Neuronal stem cell (in vitro differentiated cells): ENCODE data around the gene MEF2C.

ENCODE experiments used
- DNase-seq: peaks from one replicate; pipeline ENCODE4 v3.0.0-alpha.2; 2013; ENCODE audit warnings: low spot score
- H2AFZ ChIP-seq: one replicate; pipeline ENCODE4 v1.6.1; 2013; ENCODE audit warnings: mild to moderate bottlenecking, low read length, inconsistent platforms
- H2AK5ac ChIP-seq: 2 replicates; pipeline ENCODE4 v1.6.1; 2013; ENCODE audit warnings: low read depth, mild to moderate bottlenecking, inconsistent platforms, low read length, moderate library complexity, mixed read lengths
- H2BK120ac ChIP-seq: 2 replicates; pipeline ENCODE4 v1.6.1; 2013; ENCODE audit warnings: low read depth, mild to moderate bottlenecking, inconsistent platforms, low read length, moderate library complexity, mixed read lengths
- H2BK12ac ChIP-seq: one replicate; pipeline ENCODE4 v1.6.1; 2013; ENCODE audit warnings: low read length, inconsistent platforms
- H2BK15ac ChIP-seq: 2 replicates; pipeline ENCODE4 v1.6.1; 2013; ENCODE audit warnings: mild to moderate bottlenecking, low read length, inconsistent platforms, mixed read lengths
- H2BK5ac ChIP-seq: one replicate; pipeline ENCODE4 v1.6.1; 2013; ENCODE audit warnings: inconsistent platforms, mild to moderate bottlenecking, low read length, moderate library complexity
- H3K14ac ChIP-seq: one replicate; pipeline ENCODE4 v1.6.1; 2013; ENCODE audit warnings: low read length, inconsistent platforms
- H3K18ac ChIP-seq: 2 replicates; pipeline ENCODE4 v1.6.1; 2013; ENCODE audit warnings: low read length, inconsistent platforms
- H3K23ac ChIP-seq: 2 replicates; pipeline ENCODE4 v1.6.1; 2013; ENCODE audit warnings: low read depth, mild to moderate bottlenecking, mixed read lengths, low read length, inconsistent platforms; ENCODE audit not compliant: poor library complexity
- H3K27ac ChIP-seq: replicated peaks from 3 replicates; pipeline ENCODE4 v1.5.1; 2013; ENCODE audit warnings: low read length, inconsistent platforms
- H3K27me3 ChIP-seq, 3 experiments: 2 replicates each; pipeline ENCODE4 v1.6.1; 2013; ENCODE audit warnings: low read length in 3 of 3, mild to moderate bottlenecking in 2 of 3, inconsistent platforms in 1 of 3, low read depth in 1 of 3, mixed read lengths in 1 of 3, moderate library complexity in 1 of 3; ENCODE audit not compliant: control insufficient read depth in 3 of 3, insufficient read depth in 3 of 3
- H3K36me3 ChIP-seq, 2 donors: replicated peaks in 1 of 2; 2 replicates each; pipeline ENCODE4 v1.6.1; 2013; ENCODE audit warnings: low read length in 2 of 2; ENCODE audit not compliant: control insufficient read depth in 2 of 2, insufficient read depth in 2 of 2
- H3K4ac ChIP-seq: 2 replicates; pipeline ENCODE4 v1.6.1; 2013; ENCODE audit warnings: inconsistent platforms, mild to moderate bottlenecking, low read length, moderate library complexity
- H3K4me1 ChIP-seq, 2 donors: 1 replicate in 1 of 2; 2 replicates in 1 of 2; pipeline ENCODE4 v1.6.1; 2013; ENCODE audit warnings: low read length in 2 of 2, low read depth in 1 of 2; ENCODE audit not compliant: control insufficient read depth in 2 of 2, insufficient read depth in 1 of 2
- H3K4me2 ChIP-seq: one replicate; pipeline ENCODE4 v1.6.1; 2013; ENCODE audit warnings: mild to moderate bottlenecking, low read length, inconsistent platforms; ENCODE audit not compliant: insufficient read depth, poor library complexity, severe bottlenecking
- H3K4me3 ChIP-seq, 2 donors: 2 replicates each; pipeline ENCODE4 v1.5.1; 2013; ENCODE audit warnings: low read length in 2 of 2, mild to moderate bottlenecking in 2 of 2, inconsistent platforms in 1 of 2, moderate library complexity in 1 of 2
- H3K79me1 ChIP-seq: one replicate; pipeline ENCODE4 v1.6.1; 2013; ENCODE audit warnings: low read depth, mild to moderate bottlenecking, inconsistent platforms, low read length, moderate library complexity
- H3K9ac ChIP-seq: one replicate; pipeline ENCODE4 v1.6.1; 2013; ENCODE audit warnings: mild to moderate bottlenecking, low read depth, low read length, inconsistent platforms; ENCODE audit not compliant: poor library complexity
- H3K9me3 ChIP-seq, 2 donors: replicated peaks in 1 of 2; 2 replicates each; pipeline versions ENCODE3 to v1.6.1; 2013; ENCODE audit warnings: low read length in 2 of 2, mild to moderate bottlenecking in 2 of 2, inconsistent platforms in 1 of 2, low read depth in 1 of 2, mixed read lengths in 1 of 2, moderate library complexity in 1 of 2; ENCODE audit not compliant: control insufficient read depth in 2 of 2, insufficient read depth in 1 of 2
- H4K8ac ChIP-seq: one replicate; pipeline ENCODE4 v1.6.1; 2013; ENCODE audit warnings: low read depth, mild to moderate bottlenecking, inconsistent platforms, low read length, moderate library complexity
- H4K91ac ChIP-seq: one replicate; pipeline ENCODE4 v1.6.1; 2013; ENCODE audit warnings: low read length, low read depth, mild to moderate bottlenecking, inconsistent platforms; ENCODE audit not compliant: poor library complexity
- WGBS, 2 donors: extraction: QIAGEN DNeasy Blood & Tissue Kit; methylation state at CpG; one replicate each; pipeline ENCODE4 v1.1.7; 2013; ENCODE audit warnings: missing lambda C conversion rate in 2 of 2, mixed read lengths in 1 of 2; ENCODE audit not compliant: insufficient read length in 2 of 2, insufficient replicate concordance in 1 of 2; ENCODE audit errors: extremely low coverage in 2 of 2; 5-methylcytosine and 5-hydroxymethylcytosine counted together

The MEF2C gene

DNA sequence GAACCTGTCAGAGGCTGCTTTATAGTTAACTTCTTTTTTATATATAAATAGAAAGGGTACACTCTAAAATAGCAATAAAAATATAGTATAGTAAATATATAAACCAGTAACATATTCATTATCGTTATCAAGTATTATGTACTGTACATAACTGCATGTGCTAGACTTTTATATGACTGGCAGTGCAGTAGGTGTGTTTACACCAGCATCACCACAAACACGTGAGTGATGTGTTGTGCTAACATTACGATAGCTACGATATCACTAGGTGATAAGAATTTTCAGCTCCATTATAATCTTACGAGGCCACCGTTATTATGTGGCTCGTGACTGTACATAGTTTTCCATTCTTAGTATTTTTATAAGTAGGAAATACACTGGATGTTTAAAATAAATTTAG, 43.8 kb upstream of the MEF2C start:
- DNase-seq = no peak
- no CpG with 5 or more reads among the region's 7 CpGs for WGBS, 2 donors
- H3K4me2 ChIP-seq = no peak overlapping the region

DNA sequence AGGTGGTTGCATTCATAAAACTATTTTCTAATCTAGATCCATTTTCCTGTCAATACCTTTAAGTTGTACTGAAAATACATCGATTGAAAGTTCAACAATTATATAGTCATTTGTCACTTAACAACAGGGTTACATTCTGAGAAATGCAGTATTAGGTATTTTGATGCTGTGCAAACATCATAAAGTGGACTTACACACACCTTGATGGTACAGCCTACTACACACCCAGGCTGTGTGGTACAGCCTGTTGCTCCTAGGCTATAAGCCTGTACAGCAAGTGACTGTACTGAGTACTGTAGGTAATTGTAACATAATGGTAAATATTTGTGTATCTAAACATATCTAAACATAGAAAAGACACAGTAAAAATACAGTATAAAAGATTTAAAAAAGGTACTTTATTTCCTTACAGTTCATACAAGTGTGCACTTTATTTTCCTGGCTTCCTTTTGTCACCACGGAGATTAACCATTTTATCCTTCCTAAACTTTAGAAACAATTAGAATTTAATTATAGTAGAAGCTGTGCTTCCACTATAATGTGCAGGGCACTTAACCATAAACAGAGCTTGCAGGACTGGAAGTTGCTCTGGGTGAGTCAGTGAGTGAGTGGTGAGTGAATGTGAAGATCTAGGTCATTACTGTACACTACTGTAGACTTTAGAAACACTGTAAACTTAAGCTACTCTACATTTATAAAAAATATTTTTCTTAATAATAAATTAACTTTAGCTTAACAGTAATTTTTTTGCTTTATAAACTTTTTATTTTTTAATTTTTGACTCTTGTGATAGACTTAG, 42.9 kb upstream of the MEF2C start:
- H3K18ac ChIP-seq = no peak overlapping the region
- no peak overlapping the region for H2BK5ac ChIP-seq
- no peak overlapping the region for H3K23ac ChIP-seq
- no peak overlapping the region for H3K27ac ChIP-seq
- H3K4me3 ChIP-seq = no peak overlapping the region
- no peaks in the 10 kb centered on the region for H3K79me1 ChIP-seq
- no peak overlapping the region for H4K91ac ChIP-seq
- H3K27me3 ChIP-seq = no peaks in the 10 kb centered on the region
- H3K4me1 ChIP-seq = no peaks in the 10 kb centered on the region
- H3K4ac ChIP-seq = no peak overlapping the region
- H2BK15ac ChIP-seq = no peak overlapping the region
- H2AFZ ChIP-seq = no peak overlapping the region
- no peak overlapping the region for H2BK12ac ChIP-seq
- H3K9ac ChIP-seq = no peak overlapping the region
- H3K36me3 ChIP-seq = no peaks in the 10 kb centered on the region
- H4K8ac ChIP-seq = no peak overlapping the region
- no peak for DNase-seq
- H3K9me3 ChIP-seq = no peaks in the 10 kb centered on the region
- no peak overlapping the region for H3K14ac ChIP-seq
- no peak overlapping the region for H2BK120ac ChIP-seq
- no CpG with 5 or more reads among the region's 2 CpGs for WGBS, 2 donors
- no peak overlapping the region for H3K4me2 ChIP-seq
- H2AK5ac ChIP-seq = no peak overlapping the region

More for the DNA sequence above, 43.8 kb upstream of the MEF2C start:
- no peak overlapping the region for H2BK15ac ChIP-seq
- H2AK5ac ChIP-seq = no peak overlapping the region
- no peak overlapping the region for H2BK5ac ChIP-seq
- no peak overlapping the region for H2AFZ ChIP-seq
- H3K9ac ChIP-seq = no peak overlapping the region
- no peak overlapping the region for H3K4ac ChIP-seq
- no peaks in the 10 kb centered on the region for H3K9me3 ChIP-seq
- no peak overlapping the region for H4K91ac ChIP-seq
- H4K8ac ChIP-seq = no peak overlapping the region
- H2BK120ac ChIP-seq = no peak overlapping the region
- H3K4me1 ChIP-seq = no peaks in the 10 kb centered on the region
- H3K27me3 ChIP-seq = no peaks in the 10 kb centered on the region
- H3K4me3 ChIP-seq = no peak overlapping the region
- no peak overlapping the region for H3K18ac ChIP-seq
- H3K79me1 ChIP-seq = no peaks in the 10 kb centered on the region
- no peak overlapping the region for H3K27ac ChIP-seq
- H3K14ac ChIP-seq = no peak overlapping the region
- no peak overlapping the region for H2BK12ac ChIP-seq
- H3K23ac ChIP-seq = no peak overlapping the region
- no peaks in the 10 kb centered on the region for H3K36me3 ChIP-seq

DNA sequence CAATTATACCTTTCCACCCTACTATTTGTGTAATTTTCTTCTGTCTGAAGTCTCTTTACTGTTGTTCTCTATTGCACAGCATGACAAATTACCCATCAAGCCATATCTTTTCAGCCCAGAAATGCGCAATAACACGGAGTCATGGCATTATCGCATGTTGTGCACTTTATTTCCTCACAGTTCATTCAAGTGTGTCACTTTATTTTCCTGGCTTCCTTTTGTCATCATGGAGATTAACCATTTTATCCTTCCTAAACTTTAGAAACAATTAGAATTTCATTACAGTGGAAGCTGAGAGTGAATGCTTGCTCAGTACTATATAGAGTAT, 41.3 kb upstream of the MEF2C start:
- no peak overlapping the region for H2AK5ac ChIP-seq
- H2BK15ac ChIP-seq = no peak overlapping the region
- H3K4me2 ChIP-seq = no peak overlapping the region
- no peak overlapping the region for H2BK5ac ChIP-seq
- H2AFZ ChIP-seq = no peak overlapping the region
- no peak for DNase-seq
- H3K36me3 ChIP-seq = no peaks in the 10 kb centered on the region
- no peaks in the 10 kb centered on the region for H3K79me1 ChIP-seq
- no peak overlapping the region for H3K4ac ChIP-seq
- no peaks in the 10 kb centered on the region for H3K4me1 ChIP-seq
- no peak overlapping the region for H4K91ac ChIP-seq
- H3K4me3 ChIP-seq = no peak overlapping the region
- H3K27me3 ChIP-seq = no peaks in the 10 kb centered on the region
- H3K18ac ChIP-seq = no peak overlapping the region
- no peak overlapping the region for H4K8ac ChIP-seq
- no peak overlapping the region for H3K23ac ChIP-seq
- H3K9me3 ChIP-seq = no peaks in the 10 kb centered on the region
- H2BK12ac ChIP-seq = no peak overlapping the region
- WGBS, 2 donors = no CpG with 5 or more reads among the region's 3 CpGs
- no peak overlapping the region for H3K27ac ChIP-seq
- no peak overlapping the region for H3K14ac ChIP-seq
- no peak overlapping the region for H3K9ac ChIP-seq
- no peak overlapping the region for H2BK120ac ChIP-seq

DNA sequence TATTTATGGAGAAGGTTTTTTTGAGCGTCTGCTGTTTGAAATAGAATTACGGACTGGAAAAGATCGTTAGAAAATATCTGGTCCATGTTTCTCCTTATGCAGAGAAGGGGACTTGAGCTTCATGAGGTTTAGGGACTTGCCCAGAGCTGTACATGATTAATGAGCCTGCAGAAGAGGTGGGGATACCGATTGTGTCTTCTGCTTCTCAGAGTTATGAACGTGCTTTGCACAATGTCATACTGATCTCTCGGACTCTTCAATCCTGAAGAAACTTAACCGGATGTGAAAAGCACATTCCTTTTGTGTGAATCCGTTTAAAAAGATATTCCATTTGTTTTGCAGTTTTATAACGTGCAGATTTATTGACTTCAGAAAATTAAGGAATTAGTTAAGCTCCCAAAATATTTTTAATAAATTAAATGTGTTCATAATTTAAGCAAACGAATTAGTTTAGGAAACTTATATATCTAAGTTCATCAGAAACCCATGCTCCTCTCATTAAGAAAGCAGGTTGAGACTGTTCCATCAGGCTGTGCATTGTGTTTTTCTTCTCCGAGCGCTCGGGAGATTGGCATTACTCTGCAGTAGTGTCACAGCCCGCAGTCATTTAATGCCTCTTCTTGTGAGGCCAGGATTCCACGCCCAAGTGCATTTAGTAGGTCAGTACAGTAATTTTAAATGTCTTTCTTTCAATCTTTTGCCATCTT, 40.8 kb upstream of the MEF2C start:
- H4K91ac ChIP-seq = no peak overlapping the region
- H3K27me3 ChIP-seq = no peaks in the 10 kb centered on the region
- no peak overlapping the region for H4K8ac ChIP-seq
- no peak overlapping the region for H3K14ac ChIP-seq
- no peak for DNase-seq
- no peak overlapping the region for H2BK5ac ChIP-seq
- no peak overlapping the region for H3K4me3 ChIP-seq
- H3K79me1 ChIP-seq = no peaks in the 10 kb centered on the region
- no peak overlapping the region for H2BK120ac ChIP-seq
- H3K9ac ChIP-seq = no peak overlapping the region
- no peaks in the 10 kb centered on the region for H3K9me3 ChIP-seq
- no peak overlapping the region for H3K4me2 ChIP-seq
- H2BK12ac ChIP-seq = no peak overlapping the region
- no peak overlapping the region for H3K4ac ChIP-seq
- no peak overlapping the region for H2BK15ac ChIP-seq
- H3K36me3 ChIP-seq = no peaks in the 10 kb centered on the region
- WGBS, 2 donors = no CpG with 5 or more reads among the region's 15 CpGs
- H3K27ac ChIP-seq = no peak overlapping the region
- H3K23ac ChIP-seq = no peak overlapping the region
- H3K4me1 ChIP-seq = no peaks in the 10 kb centered on the region
- H3K18ac ChIP-seq = no peak overlapping the region
- H2AFZ ChIP-seq = no peak overlapping the region
- H2AK5ac ChIP-seq = no peak overlapping the region
